ENCODE measurements around the gene NT5DC3.

NT5DC3 gene

DNA sequence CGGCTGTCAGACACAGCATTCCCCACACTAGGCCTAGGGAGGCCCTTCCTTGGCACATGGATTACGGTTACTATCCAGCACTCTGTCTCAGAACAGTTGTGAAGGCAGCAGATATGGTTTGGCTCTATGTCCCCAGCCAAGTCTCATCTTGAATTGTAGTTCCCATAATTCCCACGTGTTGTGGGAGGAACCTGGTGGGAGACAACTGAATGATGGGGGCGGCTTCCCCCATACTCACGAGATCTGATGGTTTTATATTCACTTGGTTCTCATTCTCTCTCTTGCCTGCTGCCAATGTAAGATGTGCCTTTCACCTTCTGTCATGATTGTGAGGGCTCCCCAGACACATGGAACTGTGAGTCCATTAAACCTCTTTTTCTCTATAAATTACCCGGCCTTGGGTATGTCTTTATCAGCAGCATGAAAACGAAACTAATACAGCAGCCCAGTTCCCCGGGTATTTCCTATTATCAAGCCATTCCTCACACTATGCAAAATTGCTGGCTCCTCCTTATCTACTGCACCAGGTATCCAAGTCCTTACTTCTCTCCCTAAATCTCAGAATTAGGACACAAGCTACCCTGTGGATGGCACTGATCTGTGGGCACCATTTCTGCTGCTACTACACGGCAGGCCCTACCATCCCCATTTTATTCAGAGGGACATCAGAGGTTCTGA, 33.3 kb downstream of the NT5DC3 start:
- DNase-seq: no peak

DNA sequence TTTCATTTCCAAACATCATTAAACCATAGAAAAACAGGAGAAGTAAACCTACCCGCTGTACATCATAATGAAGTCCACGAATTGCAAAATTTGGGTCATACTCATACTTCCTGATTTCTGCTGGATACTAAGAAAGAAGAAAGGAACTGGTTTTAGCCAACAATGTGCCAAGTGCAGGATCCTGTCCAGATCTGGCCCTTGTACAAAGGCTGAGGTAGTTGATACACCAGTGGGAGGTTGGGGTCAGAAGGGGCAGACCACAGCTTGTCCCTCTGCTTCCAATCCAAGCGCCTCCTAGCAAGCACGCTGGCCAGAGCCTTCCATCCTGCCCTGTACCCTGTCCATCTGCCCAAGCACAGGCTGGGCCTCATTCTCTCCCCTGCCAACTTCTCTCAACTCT, 34.2 kb downstream of the NT5DC3 start:
- no peak for DNase-seq

DNA sequence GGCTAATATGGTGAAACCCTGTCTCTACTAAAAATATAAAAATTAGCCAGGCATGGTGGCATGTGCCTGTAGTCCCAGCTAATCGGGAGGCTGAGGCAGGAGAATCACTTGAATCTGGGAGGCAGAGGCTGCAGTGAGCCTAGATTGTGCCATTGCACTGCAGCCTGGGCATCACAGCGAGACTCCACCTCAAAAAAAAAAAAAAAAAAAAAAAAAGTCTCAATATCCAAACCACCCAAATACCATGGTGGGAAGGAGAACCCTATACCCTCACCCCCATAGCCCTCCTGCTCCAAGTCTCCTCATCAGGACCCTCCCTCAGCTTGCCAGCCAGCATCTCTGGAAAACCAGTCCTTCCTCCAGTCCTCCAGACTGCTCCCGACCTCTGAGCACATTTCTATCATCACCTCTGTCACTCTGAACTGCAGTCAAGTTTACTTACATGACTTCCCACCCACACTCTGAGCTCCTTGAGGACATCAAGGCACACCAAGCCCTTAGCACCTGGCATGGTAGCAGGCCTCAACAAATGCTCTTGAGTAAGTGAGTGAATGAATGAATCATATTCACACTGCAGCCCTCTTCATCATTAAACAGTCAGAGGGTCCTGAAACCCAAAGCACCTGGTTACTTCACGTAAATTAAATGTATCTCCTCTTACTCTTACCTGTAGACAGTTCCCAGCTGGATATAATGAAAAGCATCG, 35.2 kb downstream of the NT5DC3 start:
- no peak for DNase-seq

DNA sequence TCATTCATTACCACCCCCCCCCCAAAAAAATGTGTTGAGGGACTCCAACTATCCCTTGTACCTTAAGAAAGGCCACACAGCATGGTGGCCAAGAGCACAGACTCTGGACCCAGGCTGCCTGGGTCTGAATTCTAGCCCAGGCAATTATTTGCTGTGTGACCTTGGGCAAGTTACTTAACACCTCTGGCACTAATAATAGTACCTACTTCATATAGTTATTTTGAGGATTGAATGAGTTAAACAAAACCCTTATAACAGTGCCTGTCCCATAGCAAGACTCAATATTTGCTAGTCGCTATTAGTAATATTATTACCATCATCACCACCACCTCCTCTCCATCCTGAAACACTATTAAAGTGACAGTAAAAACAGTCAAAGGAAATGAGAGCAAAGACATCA, 37.2 kb downstream of the NT5DC3 start:
- no peak for DNase-seq

DNA sequence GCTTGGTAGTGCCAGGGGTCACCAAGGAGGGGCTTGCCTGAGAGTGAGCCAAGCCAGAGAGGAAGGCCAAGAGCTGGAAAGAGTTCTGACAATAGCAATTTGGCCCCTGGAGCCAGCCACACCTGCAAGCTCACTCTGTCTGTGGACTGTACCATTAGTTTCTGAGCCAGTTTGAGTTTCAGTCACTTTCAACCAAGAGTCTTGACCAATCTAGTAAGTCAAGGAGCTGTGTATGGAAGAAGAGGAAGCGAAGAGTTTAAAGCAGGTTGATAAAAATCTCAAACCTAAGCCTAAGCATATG, 38.5 kb downstream of the NT5DC3 start:
- DNase-seq: no peak

DNA sequence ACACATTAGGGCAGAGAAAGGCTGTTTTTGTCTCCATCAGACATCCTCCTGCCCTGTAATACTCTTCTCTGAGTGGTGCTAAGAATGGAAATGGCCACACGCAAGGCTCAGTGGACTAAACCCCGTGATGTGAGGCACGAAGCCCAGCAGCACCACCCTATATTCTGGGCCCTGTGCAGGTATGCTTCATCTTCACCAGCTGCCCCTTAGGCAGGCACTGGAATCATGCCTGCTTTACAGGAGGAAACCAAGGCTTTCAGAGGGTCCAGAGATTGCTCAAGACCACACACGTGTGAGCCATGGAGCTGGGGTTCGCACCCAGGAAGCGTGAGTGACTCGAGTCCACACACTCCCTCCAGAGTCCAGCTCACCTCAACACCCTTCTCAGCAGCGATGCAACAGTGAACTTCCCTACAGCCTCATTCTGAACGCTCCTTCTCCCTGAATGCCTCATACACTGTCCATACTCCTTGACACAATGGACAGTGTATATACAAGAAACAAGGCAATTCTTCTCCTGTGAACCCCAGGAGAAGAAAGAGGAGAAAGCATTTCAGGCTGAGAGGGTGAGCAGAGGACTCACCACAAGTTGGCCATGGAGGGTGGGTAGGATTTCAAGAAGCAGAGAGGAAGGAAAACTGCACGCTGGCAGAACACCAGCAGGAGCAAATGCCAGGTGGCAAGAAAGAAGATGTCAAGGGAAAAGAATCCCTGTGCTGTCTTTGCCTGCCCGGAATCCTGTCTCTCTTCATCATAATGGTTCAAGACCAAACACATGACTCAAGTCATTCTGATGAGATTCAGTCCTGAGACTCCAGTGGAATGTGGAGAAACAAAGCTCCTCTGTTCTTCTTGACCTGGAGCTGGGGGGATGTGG, 39.1 kb downstream of the NT5DC3 start:
- DNase-seq: no peak

DNA sequence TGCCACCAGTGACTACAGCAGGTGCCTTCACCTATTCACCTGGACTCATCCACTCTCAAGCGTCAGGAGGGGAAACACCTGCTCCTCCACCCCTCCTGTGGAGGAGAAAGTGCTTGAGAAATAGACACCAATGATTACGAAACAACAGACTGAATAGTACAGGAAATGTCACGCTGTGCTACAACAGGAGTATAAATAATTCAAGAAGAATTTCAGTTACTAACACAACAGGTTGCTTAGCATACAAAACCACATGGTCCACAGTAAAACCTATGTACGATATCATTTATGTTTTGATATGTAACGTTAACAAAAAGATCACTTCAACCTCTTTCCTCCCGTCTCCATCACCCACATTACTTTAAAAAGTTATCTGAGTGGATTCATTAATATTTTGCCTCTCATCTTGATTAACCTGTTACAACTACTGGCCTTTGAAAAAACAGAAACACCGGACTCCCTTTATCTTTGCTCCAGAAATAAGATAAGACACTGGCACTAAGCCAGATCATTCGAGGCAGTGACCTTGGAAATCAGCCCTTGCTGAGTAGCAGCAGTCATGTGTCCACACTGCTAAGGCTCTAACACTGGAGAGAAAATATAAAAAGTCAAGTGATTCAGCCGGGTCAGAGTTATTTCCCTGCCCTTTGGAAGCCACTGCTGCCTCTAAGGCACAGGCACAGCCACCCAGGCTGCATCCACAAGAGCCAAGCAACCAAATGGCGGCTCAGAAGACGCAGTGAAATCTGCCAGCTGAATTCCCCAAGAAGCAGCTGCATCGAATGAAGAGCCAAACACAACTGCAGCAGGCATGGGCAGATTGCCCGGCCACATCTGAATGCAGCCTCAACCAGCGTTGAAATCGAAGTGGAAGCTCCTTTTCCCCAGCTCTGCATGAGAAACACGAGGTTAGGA, 40.9 kb downstream of the NT5DC3 start:
- DNase-seq: no peak

DNA sequence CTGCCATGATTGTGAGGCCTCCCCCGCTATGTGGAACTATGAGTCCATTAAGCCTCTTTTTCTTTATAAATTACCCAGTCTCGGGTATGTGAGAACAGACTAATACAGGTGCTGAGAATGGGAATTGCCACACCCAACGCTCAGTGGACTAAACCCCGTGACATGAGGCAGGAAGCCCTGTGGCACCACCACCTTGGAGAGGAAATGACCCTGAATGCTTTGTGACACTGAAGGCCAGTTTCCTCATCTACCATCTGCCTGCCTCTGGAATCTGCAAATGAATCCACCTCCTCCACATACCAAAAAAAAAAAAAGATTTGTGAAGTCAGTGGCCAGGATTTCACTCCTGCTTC, 41.6 kb downstream of the NT5DC3 start:
- no peak for DNase-seq

DNA sequence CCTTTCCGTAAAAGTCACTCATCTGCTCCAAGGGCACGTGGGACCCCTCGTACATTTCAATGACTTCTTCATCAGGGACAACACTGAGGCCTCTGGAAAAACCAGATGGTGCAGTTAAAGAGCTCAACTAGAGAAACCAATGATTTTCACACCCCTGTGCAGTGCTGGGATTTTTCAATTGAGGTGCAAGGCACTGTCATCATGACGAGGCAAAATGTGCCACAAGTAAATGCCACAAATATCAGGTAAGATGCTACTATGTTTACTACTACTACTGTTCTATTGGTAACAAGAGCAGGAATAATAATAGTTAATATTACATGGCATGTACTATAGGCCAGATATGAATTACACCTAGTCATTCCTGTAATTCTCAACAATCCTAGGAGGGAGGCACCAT, 42.4 kb downstream of the NT5DC3 start:
- DNase-seq: no peak

DNA sequence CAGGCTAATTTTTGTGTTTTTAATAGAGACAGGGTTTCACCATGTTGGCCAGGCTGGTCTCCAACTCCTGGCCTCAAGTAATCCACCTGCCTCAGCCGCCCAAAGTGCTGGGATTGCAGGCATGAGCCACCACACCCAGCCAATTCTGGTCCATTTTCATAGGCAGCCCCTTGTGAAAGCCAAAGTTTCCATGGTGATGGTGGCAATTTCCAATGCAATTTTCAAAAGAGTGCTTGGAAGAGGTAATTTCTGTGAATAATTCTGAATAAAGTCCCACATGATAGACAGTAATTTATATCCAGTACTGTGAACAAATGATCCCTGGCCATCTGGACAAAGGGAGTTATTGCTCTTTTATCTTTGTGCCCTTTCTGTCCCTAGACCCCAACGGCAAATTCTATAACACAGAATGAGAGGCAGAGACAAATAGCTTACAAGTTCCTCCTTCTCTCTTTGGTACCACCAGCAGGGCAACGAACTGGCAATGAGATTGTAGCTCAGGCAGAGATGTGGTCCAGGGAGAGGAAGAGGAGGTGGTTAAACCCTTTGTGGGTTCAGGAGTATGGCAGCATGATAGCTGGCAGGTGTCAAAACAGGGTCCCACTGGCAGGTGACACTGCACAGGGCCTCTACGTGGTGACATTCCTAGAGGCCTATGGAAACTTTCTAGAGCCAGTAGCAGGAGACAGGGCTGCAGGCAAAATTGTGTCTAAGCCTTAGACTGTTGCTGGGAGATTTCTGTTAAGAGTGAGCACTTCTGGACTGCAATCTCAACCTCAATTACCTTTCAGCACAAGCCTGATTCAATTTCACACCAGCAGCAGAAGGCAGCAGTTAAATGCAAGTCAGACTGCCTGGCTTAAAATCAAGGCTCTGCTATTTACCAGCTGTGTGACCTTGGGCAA, 46.5 kb downstream of the NT5DC3 start:
- DNase-seq: no peak

DNA sequence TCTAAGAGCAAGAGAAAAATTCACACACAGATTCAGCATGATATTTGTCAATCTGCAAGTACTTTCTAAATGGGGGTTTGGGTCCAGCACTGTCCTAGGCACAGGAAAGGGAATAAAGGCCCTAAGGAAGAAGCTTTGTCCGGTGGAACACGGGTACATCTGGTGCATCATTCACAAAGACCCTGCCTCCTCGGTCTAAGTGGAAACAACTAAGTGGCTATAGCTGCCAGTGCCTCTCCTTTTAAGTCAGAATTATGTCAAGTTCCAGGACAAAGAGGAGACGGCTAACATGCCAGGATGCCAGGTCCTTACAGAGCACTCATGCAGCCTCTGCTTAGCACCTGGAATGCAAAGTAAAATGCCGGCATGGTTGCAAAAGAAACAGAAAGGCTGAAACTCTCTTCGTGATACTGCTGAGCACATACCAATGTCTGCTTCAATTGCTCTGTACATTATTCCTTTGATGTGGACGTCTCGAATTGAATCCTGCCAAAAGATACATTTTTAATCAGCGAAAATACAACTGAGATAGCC, 47.5 kb downstream of the NT5DC3 start:
- no peak for DNase-seq

DNA sequence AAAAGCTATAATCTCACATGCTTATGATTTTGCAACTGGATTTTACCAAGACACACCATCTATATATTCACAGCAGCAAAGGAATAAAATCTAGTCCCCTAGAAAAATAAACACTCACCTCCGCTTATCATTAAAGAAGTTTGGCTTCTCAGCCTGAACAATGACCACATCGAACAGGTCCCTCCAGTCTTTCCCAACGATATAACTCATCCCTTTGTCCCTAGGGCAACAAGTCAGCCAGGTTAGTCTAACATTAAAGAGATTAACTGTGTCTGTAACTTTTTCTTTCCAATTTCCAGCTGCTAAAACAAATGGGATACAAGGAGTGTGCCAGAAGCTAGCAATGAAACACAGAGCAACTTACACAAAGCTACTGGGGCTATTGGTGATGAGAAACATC, 48.0 kb downstream of the NT5DC3 start:
- DNase-seq: no peak

DNA sequence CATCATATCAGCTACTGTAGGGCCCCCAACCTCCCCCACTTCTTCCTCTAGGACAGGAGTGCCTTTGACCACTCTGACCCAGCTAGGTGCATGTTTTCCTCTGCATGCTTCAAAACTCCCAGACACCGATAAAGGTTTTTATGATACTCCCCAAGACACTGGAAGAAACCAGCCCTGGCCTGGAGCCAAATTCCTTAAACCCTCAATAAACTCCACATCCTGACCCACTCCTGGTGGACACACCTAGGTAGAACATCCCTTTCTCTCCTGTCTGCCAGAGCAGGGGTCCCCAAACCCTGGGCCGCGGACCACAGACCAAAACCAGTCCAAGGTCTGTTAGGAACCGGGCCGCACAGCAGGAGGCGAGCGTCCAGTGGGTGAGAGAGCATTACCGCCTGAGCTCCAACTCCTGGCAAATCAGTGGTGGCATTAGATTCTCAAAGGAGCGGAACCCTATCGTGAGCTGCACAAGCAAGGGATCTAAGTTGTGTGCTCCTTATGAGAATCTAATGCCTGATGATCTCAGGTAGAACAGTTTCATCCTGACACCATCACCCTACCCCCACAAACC, 49.6 kb downstream of the NT5DC3 start:
- no peak for DNase-seq

DNA sequence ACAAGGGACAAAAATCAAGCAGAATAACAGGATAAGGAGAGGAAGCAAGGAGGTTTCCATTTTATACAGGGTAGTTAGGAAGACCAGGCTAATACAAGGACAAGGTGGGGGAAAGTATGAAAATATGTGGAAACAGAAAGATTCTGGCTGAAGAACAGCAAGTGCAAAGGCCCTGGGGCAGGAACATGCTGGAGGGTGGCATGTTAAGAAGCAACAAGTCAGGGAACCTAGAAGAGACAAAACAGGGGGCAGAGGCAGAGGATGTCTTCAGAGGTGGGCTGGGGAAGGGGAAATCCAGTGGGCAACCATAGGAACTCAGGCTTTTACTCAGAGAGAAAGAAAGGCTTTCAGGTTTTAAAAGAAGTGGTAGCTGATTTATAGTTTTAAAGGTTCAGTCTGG, 54.8 kb downstream of the NT5DC3 start:
- DNase-seq: no peak

DNA sequence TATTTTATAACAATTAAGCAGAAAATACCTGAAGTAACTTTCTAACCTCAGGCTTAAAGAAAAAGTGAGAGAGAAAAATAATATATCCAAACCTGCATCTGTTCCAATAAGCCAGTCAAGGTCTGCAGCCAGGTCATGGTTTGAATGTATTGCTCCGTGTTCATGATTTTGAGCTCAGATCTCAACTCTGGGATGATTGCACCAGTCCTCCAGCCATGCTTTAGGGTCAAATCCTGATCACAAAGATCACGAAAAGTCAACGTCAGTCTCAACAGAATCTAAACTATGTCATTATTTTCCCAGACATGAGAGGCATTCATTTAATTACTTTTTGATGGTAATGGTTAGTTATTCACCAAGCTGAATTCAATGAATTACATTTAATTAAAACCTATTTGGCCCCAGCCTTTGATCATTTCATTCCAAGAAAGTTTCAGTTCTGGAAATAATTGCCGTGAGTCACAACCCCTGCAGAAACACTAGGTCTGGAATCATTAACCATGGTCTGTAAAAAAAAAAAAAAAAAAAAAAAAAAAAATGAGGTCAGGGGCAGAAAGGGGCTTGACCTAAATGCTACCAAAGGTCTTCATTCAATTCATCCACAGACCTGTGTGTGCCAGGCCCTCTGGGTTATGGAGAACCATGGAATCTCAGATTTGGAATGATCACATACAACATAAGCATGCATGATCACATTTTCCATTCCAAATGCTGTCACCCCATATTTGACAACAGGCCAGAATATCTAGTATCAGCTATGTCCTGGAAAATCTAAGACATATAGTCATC, 55.6 kb downstream of the NT5DC3 start:
- DNase-seq: no peak

DNA sequence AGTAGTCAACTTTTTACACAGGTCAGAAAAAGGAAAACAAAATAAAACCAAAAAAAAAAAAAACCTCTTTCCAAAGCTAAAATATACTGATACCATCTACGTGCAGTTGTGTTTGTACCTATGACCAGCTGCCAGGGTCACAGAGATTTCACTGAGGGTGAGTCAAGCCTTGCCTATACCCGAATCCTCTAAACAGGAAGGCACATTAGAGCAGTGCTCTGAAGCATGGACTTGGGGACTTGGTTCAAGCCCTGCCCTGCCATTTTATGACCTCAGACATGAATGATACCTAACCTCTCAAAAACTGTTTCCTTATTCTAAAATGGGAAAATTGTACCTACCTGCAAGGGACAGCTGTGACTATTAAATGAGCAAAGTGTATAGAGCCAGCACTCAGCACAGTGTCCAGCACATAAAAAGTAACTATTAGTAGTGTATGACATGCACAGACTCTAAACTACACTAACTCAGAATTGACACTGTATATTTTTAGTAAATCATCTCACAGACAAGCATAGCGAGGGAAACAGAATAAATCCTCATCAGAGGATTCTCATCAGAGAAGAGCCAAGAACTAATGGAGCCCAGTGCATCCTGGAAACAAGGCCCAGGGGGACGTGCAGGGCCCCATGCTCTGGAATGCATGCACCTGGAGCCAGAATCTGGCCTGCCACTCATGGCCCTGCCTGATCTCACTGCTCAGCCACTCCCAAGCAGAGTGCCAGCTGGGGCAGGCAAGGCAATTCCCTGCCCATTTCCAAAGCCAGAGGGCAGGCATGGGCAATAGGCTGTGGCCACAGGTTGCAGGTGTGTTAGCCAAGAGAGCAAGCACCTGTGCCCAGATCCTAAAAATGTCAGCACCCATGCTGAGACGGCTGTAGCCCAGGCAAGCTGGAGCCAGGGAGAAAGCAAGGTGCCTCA, 57.0 kb downstream of the NT5DC3 start:
- DNase-seq: no peak

DNA sequence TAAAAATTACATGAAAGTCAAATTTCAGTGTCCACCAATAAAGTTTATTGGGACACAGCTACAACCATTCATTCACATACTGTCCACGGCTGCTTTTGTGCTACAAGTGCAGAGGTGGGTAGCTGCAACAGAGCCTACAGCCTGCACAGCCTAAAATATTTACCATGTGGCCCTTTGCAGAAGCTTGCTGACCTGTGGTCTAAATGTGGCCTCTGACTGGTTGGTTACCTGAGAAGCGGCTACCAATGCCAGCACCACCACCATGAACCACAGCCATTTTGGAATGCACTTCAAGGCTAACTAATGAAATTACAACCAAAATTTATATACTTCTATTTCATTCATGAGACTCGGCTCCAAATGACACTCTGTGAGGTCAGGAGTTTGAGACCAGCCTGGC, 58.6 kb downstream of the NT5DC3 start:
- no peak for DNase-seq

DNA sequence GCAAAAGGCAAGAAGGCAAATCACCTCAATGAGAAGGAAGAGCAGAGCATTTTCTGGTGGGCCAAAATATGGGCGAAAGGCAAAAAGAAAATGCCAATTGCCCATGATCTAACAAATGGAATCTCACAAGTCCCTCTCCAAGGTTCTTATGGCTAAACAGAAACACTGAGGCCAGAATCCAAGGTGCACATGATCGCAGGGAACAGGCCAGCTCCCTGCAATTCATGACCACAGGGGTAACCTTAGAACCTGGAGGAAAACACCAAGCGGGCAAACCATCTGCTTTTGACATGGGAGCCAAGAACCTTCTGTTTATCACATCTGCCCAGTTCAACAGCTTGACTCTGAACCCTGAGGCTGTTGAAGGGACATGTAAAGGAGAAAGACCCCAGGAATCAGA, 60.0 kb downstream of the NT5DC3 start:
- no peak for DNase-seq

DNA sequence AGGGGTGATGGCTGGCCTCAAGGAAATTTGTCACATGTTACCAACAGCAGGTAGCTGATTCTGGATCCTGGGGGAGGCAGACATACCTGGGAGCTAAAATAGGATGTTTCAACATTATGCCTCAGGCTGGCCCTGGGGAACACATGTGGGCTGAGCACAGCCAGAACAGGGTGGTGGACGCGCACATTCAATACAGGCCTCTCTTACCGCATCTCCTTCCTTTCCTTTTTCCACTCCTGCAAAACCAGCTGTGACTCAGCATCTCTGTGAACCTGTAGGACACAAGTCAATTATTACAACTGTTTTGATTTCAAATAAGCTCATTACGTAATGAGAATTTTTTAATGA, 61.0 kb downstream of the NT5DC3 start:
- no peak for DNase-seq
